Spinal cord (tissue), 10 donors: ENCODE data around the gene NXPE3. TPM values are rescaled to one million over a fixed set of nuclear protein-coding genes. Genes with fewer than 3 reads are reported as not detected.

Source experiments
- DNase-seq, 6 donors: peaks; one replicate each; pipeline versions ENCODE4 v3.0.0 to v3.0.0-alpha.2; 2013 to 2015; ENCODE audit warnings: low spot score in 6 of 6, low read depth in 4 of 6
- H3K27ac ChIP-seq: one replicate; pipeline ENCODE4 v1.5.1; 2013; ENCODE audit warnings: low read depth, low read length, control low read depth
- H3K27me3 ChIP-seq: one replicate; pipeline ENCODE4 v1.6.1; 2013; ENCODE audit warnings: low read length; ENCODE audit not compliant: control insufficient read depth, insufficient read depth
- H3K36me3 ChIP-seq: one replicate; pipeline ENCODE4 v1.6.1; 2013; ENCODE audit warnings: low read length; ENCODE audit not compliant: control insufficient read depth, insufficient read depth
- H3K4me1 ChIP-seq: one replicate; pipeline ENCODE4 v1.6.1; 2013; ENCODE audit warnings: low read length; ENCODE audit not compliant: control insufficient read depth, insufficient read depth
- H3K4me3 ChIP-seq: one replicate; pipeline ENCODE4 v1.5.1; 2013; ENCODE audit warnings: low read depth, low read length, control low read depth
- H3K9me3 ChIP-seq: one replicate; pipeline ENCODE4 v1.6.1; 2013; ENCODE audit warnings: low read length; ENCODE audit not compliant: control insufficient read depth, insufficient read depth
- WGBS: methylation state at CpG from one replicate; pipeline ENCODE4 v1.1.5; 2013; ENCODE audit warnings: missing lambda C conversion rate; ENCODE audit not compliant: insufficient coverage; 5-methylcytosine and 5-hydroxymethylcytosine counted together
- polyA plus RNA-seq, 2 donors: library from polyadenylated mRNA; unstranded; fragments of 120-200 nt; gene quantifications; one replicate each; pipeline ENCODE4 v1.2.1, GENCODE V29; 2013; ENCODE audit not compliant: insufficient read length in 2 of 2
- total RNA-seq, 2 donors: library from RNA; depleted of rRNA in 1 of 2; stranded (reverse); fragments of 120-200 nt in 1 of 2; fragments of >200 nt in 1 of 2; gene quantifications; one replicate each; pipeline versions ENCODE4 v1.2.3 to v1.2.4, GENCODE V29; 2013 to 2014
- donor health status: healthy.

NXPE3 gene
- total and polyA plus RNA-seq, 4 donors = 8.9 to 23.0 (median 20.3) TPM

DNA sequence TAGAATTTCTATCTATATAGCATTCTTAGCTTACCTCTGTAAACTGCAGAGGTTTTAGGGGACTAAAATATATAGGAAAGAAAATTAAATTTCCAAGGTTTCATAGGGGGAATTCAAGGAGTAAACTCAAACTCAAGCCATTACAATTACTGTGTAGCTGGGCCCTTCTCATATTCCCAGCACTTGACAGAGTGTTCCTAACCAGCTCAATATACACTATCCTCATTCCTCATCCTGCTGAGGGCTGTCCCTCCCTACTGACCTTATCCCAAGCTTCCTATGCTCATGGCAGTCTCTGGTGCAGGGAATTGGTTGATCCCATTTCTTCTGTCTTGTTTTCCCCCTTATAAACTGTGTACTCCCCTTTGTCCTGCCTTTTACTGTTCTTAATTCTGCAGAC is 33.9 kb downstream of the NXPE3 start:
- Histone ChIP-seq H3K9me3 (no peaks in the 10 kb centered on the region), H3K36me3 (peaks cover 2% of the 10 kb centered on the region), H3K4me1 (no peaks in the 10 kb centered on the region), H3K27ac (no peak overlapping the region), H3K27me3 (no peaks in the 10 kb centered on the region), H3K4me3 (no peak overlapping the region)
- no peak for DNase-seq

DNA sequence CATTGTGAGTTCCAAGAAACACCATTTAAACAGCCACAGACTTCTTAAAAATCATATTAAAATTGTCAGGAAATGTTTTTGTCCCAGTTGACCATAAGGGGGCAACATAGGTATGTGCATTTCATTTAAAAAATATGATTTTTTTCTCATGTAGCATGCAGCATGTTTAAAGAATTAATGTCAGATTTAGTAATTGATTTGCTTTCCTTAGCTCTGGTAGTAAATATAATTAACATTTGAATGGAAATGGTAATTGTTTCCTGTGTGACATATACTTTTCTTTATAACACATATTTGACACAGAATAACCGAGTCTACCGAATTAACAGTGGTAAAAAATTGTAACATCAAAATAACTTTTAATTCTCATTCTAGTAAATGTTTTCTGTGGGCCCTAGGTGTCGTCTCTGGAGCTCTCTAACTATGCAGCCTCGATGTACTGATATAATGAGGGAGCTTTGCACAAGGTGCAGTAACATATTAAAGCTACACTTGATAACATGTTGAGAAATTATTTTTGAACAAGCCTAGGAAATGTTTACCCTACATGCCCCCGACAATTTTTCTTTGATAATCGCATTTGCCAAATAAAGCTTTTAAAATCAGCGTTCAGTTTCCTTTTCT is 34.9 kb downstream of the NXPE3 start:
- Histone ChIP-seq H3K4me1 (no peaks in the 10 kb centered on the region), H3K4me3 (no peak overlapping the region), H3K36me3 (peaks cover 4% of the 10 kb centered on the region), H3K27ac (no peak overlapping the region), H3K27me3 (no peaks in the 10 kb centered on the region), H3K9me3 (no peaks in the 10 kb centered on the region)
- DNase-seq = peak in 2 of 6 donors; percentile 35 to 73
- WGBS = 96% methylated on average over 3 of the region's 7 CpGs

DNA sequence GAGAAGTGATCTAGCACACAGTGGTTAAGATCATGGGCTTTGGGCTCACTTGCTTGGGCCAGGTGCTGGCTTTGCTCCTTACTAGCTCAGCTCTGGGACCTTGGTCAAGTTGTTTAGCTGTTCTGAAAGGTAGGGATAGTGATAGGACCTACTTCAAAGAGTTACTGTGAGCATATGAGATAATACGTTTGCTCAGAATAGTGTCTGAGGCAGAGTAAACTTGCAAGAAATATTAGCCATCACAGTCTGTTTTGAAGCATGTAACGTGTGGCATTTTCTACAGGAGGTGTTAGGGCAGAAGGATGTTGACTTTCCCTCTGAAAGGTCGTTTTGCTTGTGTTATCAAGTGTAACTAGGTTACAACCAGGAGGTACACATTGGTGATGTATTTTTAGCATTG is 35.8 kb downstream of the NXPE3 start:
- peaks cover 4% of the 10 kb centered on the region for H3K36me3 ChIP-seq
- DNase-seq = no peak
- H3K27me3 ChIP-seq = no peaks in the 10 kb centered on the region
- H3K27ac ChIP-seq = no peak overlapping the region
- H3K9me3 ChIP-seq = no peaks in the 10 kb centered on the region
- WGBS = 81% methylated on average over 2 of the region's 3 CpGs
- H3K4me3 ChIP-seq = no peak overlapping the region
- no peaks in the 10 kb centered on the region for H3K4me1 ChIP-seq

DNA sequence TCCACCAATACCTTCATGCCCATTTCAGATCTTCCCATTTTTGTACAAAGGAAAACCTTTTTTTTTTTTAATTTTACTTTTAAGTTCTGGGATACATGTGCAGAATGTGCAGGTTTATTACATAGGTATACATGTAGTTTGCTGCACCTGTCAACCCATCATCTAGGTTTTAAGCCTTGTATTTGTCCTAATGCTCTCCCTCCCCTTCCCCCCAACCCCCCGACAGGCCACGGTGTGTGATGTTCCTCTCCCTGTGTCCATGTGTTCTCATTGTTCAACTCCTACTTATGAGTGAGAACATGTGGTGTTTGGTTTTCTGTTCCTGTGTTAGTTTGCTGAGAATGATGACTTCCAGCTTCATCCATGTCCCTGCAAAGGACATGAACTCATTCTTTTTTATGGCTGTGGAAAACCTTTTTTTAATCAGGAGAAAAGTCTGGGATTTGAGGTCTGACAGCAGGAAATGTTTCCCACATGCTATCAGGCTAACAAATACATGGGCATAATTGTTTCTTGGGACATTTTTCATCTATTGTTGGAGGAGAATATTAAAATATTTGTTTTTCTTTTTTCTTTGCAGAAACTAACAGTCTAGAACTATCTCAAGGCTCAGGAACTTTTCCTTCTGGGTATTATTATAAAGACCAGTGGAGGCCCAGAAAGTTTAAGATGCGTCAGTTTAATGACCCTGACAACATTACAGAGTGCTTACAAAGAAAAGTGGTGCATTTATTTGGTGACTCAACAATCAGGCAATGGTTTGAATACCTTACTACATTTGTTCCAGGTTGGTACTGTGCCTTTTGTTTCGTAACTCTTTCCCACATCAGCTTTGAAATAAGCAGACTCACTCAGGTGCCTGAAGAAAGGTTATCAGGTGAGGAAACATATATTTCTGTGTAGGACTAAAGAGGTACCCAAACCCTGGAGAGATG is 37.5 kb downstream of the NXPE3 start:
- Histone ChIP-seq H3K36me3 (peaks cover 6% of the 10 kb centered on the region), H3K9me3 (no peaks in the 10 kb centered on the region), H3K4me1 (no peaks in the 10 kb centered on the region), H3K27me3 (no peaks in the 10 kb centered on the region), H3K4me3 (no peak overlapping the region), H3K27ac (no peak overlapping the region)
- no peak for DNase-seq
- WGBS = no CpG with 5 or more reads among the region's 4 CpGs

DNA sequence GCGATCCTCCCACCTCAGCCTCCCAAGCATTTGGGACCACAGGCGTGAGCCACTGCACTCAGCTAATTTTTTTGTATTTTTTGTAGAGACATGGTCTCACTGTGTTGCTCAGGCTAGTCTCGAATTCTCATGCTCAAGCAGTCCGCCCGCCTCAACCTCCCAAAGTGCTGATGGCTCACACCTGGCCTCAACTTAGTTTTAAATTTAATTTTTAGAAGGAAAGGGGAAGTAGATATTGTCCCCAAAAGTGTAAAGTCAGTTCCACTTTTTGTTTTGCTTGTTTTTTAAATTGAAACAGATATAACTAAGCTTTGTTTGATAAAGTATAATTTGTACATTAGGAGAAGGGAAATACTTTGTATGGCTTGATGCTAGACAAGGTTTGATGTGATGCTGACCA is 39.0 kb downstream of the NXPE3 start:
- Histone ChIP-seq H3K27ac (no peak overlapping the region), H3K4me1 (no peaks in the 10 kb centered on the region), H3K27me3 (no peaks in the 10 kb centered on the region), H3K36me3 (peaks cover 9% of the 10 kb centered on the region), H3K4me3 (no peak overlapping the region), H3K9me3 (no peaks in the 10 kb centered on the region)
- 100% methylated on average over 3 of the region's 5 CpGs for WGBS
- no peak for DNase-seq

DNA sequence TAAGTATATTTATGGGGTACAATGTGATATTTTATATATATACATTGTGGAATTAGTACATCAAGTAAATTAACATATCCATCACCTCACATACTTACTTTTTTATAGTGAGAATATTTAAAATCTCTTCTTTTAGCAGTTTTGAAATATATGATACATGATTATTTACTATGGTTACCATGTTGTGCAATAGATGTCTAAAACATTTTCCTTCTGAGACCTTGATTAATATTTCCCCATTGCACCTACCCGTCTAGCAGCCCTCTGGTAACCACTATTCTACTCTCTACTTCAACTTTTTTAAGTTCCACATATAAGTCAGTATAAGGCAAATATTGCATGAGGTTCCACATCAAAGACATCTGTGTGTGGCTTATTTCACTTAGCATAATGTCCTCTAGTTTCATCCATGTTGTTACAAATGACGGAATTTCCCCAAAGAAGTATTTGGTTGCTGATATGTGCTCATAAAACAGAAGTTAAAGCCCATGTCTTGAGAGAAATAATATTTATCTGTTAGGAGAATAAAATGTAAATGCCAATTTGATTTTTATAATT is 40.7 kb downstream of the NXPE3 start:
- Histone ChIP-seq H3K27me3 (no peaks in the 10 kb centered on the region), H3K9me3 (no peaks in the 10 kb centered on the region), H3K4me3 (no peak overlapping the region), H3K4me1 (no peaks in the 10 kb centered on the region), H3K27ac (no peak overlapping the region), H3K36me3 (peaks cover 15% of the 10 kb centered on the region)
- DNase-seq = no peak
- no CpG with 5 or more reads among the region's 2 CpGs for WGBS

DNA sequence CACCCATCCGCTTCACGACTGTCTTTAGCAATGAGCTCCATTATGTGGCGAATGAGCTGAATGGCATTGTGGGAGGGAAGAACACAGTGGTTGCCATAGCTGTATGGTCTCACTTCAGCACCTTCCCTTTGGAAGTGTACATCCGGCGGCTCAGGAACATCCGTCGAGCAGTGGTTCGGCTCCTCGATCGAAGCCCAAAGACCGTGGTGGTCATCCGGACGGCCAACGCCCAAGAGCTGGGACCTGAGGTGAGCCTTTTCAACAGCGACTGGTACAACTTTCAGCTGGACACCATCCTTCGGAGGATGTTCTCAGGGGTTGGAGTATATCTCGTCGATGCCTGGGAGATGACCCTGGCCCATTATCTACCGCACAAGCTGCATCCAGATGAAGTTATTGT is 42.5 kb downstream of the NXPE3 start:
- no peak for DNase-seq
- Histone ChIP-seq H3K36me3 (peaks cover 15% of the 10 kb centered on the region), H3K27me3 (no peaks in the 10 kb centered on the region), H3K4me1 (no peaks in the 10 kb centered on the region), H3K27ac (no peak overlapping the region), H3K9me3 (no peaks in the 10 kb centered on the region), H3K4me3 (no peak overlapping the region)
- 98% methylated on average over 19 of the region's 19 CpGs for WGBS

DNA sequence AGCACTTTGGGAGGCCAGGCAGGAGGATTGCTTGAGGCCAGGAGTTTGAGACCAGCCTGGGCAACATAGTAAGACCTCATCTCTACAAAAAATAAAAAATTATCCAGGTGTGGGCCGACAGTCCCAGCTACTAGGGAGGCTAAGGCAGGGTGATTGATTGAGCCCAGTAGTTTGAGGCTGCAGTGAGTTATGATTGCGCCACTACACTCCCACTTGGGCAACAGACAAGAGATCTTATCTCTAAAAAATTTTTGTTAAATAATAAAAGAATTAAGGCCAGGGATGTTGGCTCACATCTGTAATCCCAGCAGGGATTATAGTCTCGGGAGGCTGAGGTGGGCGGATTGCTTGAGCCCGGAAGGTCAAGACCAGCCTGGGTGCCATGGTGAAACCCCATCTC is 44.5 kb downstream of the NXPE3 start:
- Histone ChIP-seq H3K4me3 (no peak overlapping the region), H3K27me3 (no peaks in the 10 kb centered on the region), H3K36me3 (peaks cover 11% of the 10 kb centered on the region), H3K4me1 (no peaks in the 10 kb centered on the region), H3K27ac (no peak overlapping the region), H3K9me3 (no peaks in the 10 kb centered on the region)
- no peak for DNase-seq
- no CpG with 5 or more reads among the region's 5 CpGs for WGBS

DNA sequence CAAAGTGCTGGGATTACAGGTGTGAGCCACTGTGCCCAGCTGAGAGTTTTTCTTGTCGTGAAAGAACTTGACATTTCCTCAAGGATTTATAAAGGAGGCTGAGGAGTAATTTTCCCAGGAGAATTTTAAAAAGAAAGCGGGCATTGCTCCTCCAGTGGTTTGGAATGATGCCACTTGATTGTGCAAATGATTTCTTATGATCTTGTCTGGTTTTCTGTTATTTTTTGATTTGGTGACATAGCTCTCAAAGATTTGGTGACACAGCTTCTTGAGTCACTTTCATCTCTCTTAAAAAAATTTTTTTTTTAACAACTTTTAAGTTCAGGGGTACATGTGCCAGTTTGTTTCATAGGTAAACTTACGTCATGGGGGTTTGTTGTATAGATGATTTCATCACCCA is 45.7 kb downstream of the NXPE3 start:
- H3K27me3 ChIP-seq = no peaks in the 10 kb centered on the region
- DNase-seq = no peak
- 86% methylated on average over 2 of the region's 3 CpGs for WGBS
- no peaks in the 10 kb centered on the region for H3K9me3 ChIP-seq
- peaks cover 4% of the 10 kb centered on the region for H3K4me1 ChIP-seq
- no peak overlapping the region for H3K27ac ChIP-seq
- peaks cover 11% of the 10 kb centered on the region for H3K36me3 ChIP-seq
- no peak overlapping the region for H3K4me3 ChIP-seq
